Hepatocyte (in vitro differentiated cells): Measurements from ENCODE around the gene TCF7L1.

Source experiments
- EZH2phosphoT487 ChIP-seq: fragments of 200-600 bp; sonication (generic); IDR thresholded peaks from one replicate; pipeline ENCODE4 v1.6.1; 2018; ENCODE audit warnings: antibody characterized with exemption, mild to moderate bottlenecking, low read depth, moderate library complexity; ENCODE audit not compliant: unreplicated experiment, severe bottlenecking
- TF ChIP-seq, protein P1 (sequence below): fragments of 200-600 bp; sonication (generic); IDR thresholded peaks from 2 replicates; pipeline ENCODE4 v1.5.1; 2016; ENCODE audit warnings: antibody characterized with exemption, mild to moderate bottlenecking; ENCODE audit not compliant: poor library complexity

DNA sequence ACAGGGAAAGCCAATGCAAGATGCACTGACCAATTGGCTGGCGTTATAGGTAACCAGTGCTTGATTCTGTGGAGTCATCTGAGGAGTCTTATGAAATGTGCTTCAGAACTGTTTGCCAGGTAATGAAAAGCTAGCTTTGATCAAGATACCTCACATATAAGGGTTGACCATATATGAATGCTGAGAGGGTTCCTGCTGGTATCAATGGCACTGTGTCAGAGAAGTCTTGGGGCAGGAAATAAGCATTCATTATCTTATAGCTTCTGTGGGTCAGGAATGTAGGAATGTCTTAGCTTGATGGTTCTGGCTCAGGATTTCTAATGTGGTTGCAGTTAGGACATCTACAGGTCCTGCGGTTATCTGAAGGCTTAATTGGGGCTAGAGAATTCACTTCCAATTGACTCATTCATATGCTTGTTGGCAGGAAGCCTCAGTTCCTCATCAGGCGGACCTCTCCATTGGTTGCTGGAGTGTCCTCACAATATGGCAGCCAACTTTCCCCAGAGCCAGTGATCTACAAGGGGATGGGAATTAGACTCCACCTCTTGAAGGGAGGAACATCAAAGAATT lies 22.1 kb upstream of the TCF7L1 start:
- no peak for TF ChIP-seq EZH2phosphoT487
- TF ChIP-seq, protein P1, sequence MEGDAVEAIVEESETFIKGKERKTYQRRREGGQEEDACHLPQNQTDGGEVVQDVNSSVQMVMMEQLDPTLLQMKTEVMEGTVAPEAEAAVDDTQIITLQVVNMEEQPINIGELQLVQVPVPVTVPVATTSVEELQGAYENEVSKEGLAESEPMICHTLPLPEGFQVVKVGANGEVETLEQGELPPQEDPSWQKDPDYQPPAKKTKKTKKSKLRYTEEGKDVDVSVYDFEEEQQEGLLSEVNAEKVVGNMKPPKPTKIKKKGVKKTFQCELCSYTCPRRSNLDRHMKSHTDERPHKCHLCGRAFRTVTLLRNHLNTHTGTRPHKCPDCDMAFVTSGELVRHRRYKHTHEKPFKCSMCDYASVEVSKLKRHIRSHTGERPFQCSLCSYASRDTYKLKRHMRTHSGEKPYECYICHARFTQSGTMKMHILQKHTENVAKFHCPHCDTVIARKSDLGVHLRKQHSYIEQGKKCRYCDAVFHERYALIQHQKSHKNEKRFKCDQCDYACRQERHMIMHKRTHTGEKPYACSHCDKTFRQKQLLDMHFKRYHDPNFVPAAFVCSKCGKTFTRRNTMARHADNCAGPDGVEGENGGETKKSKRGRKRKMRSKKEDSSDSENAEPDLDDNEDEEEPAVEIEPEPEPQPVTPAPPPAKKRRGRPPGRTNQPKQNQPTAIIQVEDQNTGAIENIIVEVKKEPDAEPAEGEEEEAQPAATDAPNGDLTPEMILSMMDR: no peak
